ENCODE results near the gene MEP1A.
"Not testable (repeated sequence)": the region's sequence is repeated elsewhere in the genome, so short reads cannot be mapped to it uniquely, and the experiment has no call there.

Gene MEP1A

DNA sequence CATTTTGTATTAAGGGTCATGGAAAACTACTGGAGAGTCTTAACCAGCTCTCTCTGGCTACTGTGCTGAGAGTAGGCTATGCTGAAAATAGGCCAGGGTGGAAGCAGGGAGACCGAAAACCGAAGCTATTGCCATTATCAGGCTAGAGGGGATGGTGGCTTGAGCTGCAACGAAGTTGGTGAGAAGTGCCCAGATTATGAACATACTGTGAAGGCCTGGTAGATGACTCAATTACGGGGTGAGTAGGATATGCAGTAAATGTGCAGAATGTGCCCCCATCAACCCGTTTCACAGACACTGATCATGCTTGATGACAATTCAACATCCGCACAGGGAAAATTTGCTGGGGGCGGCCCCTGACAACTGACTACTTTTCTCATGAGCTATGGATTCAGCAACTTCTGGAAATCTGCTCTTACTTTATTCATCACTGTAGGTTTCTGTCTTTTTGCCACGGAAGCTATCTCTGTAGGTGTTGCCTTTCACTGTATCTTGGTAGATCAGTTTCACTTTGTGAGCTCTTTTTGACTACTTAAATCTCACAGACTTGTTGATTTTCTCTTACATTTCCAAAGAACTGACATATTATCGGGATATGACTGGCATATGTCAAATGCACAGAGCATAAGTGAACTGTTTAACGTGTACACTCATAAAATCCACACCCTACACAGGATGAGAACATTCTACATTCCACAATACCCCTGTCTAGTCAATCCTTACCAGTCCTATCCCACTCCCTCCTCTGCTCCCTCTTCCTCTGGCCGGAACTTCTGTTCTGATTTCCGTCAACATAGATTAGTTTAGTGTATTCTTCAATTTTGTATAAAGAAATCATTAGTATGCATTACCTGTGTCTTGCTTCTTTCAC is 15.5 kb upstream of the MEP1A start:
- no peak for DNase-seq (ENCODE audit: low read depth)

- DNase-seq (ENCODE audit: low read depth), result peak; percentile 11
Observed at GRCh38 chr6:46781478-46782378, 11.5 kb upstream of the MEP1A start.

DNA sequence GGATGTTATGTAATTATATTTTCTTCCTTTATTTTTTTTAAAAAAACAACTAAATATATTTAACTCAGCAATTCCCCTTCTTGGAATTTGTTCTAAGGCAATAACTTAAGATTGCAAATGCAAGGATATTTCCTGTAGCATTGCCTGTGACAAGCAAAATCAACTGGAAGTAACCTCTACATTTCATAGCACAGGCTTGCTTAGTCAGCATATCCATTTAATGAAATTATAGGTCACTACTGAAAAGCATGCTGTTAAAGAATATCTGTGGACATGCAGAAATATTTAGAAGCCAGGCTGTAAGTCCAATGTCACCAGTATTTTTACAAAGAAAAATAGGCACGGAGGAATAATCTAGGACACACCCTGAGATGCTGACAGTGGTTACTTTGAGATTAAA is 8.7 kb upstream of the MEP1A start:
- no peak for DNase-seq (ENCODE audit: low read depth)

- DNase-seq (ENCODE audit: low read depth), result no peak
Observed at GRCh38 chr6:46787871-46788540, 5.2 kb upstream of the MEP1A start.

GRCh38 chr6:46788791-46789190 is 4.4 kb upstream of the MEP1A start:
- no peak for DNase-seq (ENCODE audit: low read depth)

DNA sequence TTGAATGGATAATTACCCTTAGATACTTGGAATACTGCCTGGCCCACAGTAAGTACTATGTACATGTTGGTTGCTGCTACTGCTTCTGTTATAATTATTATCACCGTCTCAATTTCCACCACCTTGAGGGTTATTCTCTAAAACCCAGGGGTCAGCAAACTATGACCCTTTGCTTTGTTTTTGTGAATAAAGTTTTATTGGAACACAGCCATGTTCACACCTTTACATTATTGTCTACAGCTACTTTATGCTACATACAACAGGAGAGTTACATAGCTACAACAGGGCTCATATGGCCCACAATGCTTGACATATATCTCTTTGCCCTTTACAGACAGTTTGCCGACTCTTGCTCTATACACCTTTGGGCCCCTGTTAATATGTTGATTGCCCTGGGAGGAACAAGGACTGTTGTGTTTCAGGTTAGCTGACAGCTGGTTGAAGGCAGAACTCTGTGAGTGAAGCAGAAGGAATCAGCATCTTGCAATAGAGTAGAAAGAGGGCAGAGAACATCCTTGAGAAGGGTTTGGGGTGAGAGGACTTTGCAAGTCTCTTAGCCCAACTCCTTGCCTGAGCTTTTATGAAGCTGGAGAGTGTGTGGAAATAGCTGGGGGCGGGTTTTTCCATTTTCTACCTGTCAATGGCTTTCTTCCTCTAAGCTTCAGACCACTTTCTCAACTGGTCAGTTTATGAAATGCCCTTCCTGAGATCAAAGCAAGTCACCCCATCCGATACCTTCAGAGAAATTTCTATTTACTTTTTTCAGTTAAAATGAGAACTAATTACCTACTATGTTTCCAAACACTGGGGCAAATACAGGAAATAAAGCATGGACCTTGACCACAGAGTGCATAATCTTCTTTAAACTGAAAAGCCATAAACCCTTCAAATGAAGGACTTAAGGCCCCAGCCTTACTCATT is 3.5 kb upstream of the MEP1A start:
- DNase-seq (ENCODE audit: low read depth), result no peak

- no peak for DNase-seq (ENCODE audit: low read depth)
Observed at GRCh38 chr6:46790355-46790874, 2.8 kb upstream of the MEP1A start.

- no peak for DNase-seq (ENCODE audit: low read depth)
Observed at GRCh38 chr6:46792635-46793034, 554 bp upstream of the MEP1A start.

DNA sequence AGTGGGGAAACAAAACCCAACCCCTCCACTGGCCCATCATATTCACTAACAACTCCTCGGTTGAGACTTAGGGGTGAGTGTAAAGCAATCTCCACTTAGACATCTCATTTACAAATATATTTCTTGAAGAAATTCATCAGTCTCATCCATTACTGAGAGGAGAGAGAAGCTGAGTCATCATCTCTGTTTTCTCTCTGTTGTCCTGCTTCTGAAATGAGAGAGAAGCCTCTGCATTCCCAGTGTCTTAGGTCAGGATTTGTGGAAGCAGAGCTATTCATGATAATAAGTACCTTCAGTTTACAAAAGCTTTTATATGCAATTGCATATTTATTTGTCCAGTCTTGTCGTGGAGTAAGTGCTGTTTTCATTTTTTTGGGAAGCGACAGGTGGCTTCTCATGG is 879 bp downstream of the MEP1A start:
- no peak for DNase-seq (ENCODE audit: low read depth)

DNA sequence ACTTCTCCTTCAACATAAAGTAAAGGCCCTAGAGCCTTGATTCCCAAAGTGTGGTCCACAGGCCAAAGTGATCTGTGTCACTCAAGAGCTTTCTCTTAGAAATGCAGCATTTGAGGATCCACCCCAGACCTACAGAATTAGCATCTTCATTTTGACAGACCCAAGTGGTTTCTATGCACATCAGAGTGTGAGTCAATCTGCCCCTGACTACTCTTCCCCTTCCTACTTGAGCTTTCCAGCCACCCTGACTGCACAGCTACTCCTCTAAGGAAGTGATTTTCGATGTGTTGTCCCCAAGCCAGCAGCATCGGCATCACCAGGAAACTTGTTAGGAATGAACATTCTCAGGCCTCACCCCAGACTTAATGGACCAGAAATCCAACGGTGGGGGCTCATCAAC is 2.6 kb downstream of the MEP1A start:
- no peak for DNase-seq (ENCODE audit: low read depth)

GRCh38 chr6:46796848-46797580 is 3.8 kb downstream of the MEP1A start:
- DNase-seq (ENCODE audit: low read depth), result no peak

GRCh38 chr6:46799657-46800056 is 6.5 kb downstream of the MEP1A start:
- no peak for DNase-seq (ENCODE audit: low read depth)

GRCh38 chr6:46808806-46809205 is 15.6 kb downstream of the MEP1A start:
- DNase-seq (ENCODE audit: low read depth), result no peak

GRCh38 chr6:46815130-46815529 is 21.9 kb downstream of the MEP1A start:
- DNase-seq (ENCODE audit: low read depth), result no peak

- DNase-seq (ENCODE audit: low read depth), result no peak
Observed at GRCh38 chr6:46816626-46817025, 23.4 kb downstream of the MEP1A start.

- no peak for DNase-seq (ENCODE audit: low read depth)
Observed at GRCh38 chr6:46819561-46819960, 26.4 kb downstream of the MEP1A start.

GRCh38 chr6:46821458-46821881 is 28.3 kb downstream of the MEP1A start:
- no peak for DNase-seq (ENCODE audit: low read depth)

- DNase-seq (ENCODE audit: low read depth), result no peak
Observed at GRCh38 chr6:46828939-46829338, 35.8 kb downstream of the MEP1A start.

DNA sequence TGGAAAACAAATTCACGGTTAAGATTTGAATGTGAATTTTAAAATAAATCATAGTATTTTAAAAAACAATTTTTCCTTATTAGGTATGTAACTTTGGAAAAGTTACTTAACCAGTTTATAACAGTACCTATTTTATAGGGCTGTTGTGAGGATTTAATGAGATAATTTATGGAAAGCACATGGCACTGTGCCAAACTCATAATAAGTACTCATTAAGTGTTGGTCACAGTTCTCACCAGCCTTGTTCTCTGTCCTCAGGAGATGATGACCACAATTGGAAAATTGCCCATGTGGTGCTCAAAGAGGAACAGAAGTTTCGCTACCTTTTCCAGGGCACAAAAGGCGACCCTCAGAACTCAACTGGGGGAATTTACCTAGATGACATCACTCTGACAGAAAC is 39.6 kb downstream of the MEP1A start:
- no peak for DNase-seq (ENCODE audit: low read depth)

DNA sequence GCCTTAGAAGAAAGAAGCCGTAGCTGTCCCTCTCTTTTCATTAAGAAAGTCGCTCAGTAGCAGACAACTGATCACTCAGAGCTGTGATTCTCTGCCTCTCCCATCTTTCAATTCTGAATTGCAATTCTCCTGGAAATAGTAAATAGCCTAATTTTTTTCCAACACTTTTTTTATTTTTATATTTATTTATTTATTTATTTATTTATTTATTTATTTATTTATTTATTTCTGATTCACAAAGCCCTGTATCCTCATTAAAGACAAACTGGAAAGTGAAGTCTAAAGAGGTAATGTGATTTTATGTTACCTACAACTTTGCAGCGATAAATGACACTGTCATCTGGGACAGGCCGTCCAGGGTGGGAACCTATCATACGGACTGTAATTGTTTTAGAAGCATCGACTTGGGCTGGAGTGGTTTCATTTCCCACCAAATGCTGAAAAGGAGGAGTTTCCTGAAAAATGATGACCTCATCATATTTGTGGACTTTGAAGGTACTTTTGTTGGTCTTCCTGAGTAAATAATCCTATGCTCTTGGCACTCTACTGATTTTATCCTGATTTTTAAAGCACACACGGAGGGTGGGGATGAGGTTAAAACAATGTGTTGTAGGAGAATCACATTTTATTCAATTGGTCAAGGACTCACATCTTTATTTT is 41.2 kb downstream of the MEP1A start:
- DNase-seq (ENCODE audit: low read depth), result not testable (repeated sequence)

All from CMK (cell line).